Kidney glomerular epithelial cell (primary cell): ENCODE data around the gene MDK.

Experiments
- DNase-seq: peaks from one replicate; lab custom pipeline; 2025; lab: John Stamatoyannopoulos, UW

Gene MDK

DNA sequence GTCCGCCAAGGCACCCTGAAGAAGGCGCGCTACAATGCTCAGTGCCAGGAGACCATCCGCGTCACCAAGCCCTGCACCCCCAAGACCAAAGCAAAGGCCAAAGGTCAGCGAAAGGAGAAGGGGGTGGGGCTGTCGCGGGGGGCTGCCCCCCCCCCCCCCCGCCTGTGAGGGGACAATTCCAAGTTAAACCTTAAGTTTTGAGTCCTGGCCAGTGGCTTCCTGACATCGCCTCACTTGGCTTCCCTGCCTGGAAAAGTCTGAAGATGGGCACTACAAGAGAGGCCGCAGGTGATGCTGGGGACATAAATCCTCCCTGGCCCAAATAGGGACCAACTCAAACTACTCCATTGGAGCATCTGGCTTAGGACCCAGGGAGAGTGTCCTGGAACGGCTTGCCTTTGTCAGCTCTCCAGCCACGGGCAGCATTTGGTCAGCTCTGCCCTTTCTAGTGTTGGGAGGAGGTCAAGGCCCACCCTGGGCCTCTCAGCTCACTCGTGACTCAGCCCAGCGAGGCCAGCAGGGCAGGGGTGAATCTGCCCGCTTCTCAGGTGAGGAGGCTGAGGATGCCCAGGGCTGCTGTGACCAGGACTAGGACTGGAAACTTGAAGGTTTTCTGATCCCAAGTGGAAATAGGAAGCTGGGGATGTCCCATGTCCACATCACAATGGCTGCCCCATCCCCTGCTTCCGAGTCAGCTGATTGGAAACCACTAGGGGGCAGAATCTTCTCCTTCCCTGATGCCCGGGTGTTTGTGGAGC, 1.4 kb downstream of the MDK start:
- no peak for DNase-seq

- DNase-seq: no peak
Observed at GRCh38 chr11:46383404-46383758, 1.9 kb downstream of the MDK start.

DNA sequence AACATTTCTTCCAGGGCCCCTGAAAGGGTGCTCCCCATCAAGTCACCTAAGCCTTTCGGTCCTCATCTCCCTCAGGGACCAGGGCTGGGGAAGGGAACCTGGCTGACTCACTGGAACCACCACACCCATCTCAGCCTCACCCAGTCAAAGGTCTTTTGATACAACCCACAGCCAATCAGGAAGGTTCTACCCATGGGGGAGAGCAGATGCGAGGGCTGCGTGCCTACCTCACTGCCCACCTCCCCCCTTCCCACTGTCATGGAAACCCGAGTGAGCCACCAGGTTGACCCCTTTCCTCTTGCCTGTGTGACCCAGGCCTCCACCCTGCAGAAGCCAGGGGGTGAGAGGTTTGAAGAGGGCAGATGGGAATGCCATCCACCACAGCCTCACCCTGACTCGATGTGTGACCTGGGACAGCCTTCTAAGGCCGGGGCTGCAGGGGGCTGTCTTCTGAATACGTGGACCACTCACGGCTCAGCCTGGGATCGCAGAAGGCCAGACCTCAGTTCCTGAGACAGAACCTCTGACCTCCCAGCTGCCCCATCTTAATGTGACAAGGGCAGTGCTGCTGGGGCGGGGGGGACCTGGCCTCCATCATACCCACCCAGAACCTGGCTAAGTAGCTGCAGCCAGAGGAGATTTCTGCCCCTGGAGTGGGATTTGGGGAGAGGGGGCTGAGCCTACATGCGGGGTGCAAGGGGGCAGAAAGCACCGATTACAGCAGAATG, 2.7 kb downstream of the MDK start:
- DNase-seq: no peak

- no peak for DNase-seq
Observed at GRCh38 chr11:46385169-46386004, 3.9 kb downstream of the MDK start.

DNA sequence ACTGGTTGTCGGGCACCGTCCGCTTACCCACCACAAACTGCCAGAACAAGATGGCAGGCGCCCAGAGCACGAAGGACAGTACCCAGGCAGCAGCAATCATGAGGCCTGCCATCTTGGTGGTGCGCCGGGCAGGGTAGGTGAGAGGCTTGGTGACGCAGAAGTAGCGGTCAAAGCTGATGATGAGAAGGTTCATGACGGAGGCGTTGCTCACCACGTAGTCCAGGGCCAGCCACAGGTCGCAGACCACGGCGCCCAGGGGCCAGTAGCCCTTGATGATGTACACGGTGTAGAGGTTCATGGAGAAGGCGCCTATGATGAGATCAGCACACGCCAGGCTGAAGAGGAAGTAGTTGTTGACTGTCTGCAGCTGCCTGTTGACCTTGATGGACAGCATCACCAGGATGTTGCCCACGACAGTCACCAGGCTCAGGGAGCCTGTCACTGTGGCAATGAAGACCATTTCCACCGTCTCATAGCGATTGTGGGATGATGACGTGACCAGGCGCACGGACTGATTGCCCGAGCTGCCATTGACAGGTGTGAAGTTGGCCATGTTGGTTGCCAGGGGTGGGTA, 4.6 kb downstream of the MDK start:
- no peak for DNase-seq

- no peak for DNase-seq
Observed at GRCh38 chr11:46386674-46387073, 5.2 kb downstream of the MDK start.

DNA sequence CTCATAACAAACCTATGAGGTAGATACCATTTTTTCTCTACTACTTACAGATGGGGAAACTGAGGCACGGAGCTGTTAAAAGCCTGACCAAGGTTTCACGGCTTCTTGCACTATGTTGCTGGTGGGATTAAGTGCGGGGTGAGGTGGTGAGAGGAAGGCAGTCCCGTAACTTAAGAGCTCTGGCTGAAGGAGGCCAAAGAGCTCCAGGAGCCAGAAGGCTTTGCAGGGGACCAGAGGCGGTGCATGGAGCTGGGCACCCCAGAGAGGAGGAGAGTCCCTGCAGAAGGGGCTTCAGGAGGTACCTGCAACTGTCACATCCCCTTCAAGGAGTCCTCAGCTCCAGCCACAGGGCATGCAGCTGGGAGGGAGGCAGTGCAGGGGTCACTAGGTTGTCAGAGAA, 6.0 kb downstream of the MDK start:
- DNase-seq: no peak

DNA sequence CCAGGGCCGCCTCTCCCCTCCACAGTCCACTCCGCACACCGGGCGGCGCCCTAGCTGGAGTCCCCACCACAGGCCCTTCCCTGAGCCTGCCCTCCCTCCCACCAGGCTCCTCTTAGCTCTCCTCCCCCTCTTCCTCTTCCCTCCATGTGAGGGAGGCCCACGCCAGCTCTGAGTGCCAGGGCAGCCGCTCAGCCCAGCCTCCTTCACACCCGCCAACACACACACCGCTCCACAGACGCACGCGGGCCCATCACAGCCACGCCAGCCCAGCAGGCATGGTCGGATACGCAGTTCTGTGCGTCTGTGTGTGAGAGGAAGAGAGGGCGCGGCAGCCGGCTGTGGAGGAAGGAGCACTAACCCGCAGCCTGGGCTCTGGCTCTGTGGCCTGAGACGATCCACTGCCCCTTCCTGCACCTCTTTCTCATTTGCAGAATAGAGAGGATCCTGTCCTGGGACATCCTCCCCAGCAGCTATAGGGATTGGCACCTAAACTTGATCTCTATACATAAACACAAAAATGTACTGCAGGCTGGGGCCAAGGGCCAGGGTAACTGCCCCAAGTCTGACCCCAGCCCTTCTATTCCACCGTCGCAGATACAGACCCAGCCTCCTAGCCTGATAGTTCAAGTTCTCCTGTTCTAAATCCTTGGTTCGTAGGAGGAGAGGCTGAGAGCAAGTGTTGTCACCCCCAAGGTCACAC, 6.6 kb downstream of the MDK start:
- no peak for DNase-seq

DNA sequence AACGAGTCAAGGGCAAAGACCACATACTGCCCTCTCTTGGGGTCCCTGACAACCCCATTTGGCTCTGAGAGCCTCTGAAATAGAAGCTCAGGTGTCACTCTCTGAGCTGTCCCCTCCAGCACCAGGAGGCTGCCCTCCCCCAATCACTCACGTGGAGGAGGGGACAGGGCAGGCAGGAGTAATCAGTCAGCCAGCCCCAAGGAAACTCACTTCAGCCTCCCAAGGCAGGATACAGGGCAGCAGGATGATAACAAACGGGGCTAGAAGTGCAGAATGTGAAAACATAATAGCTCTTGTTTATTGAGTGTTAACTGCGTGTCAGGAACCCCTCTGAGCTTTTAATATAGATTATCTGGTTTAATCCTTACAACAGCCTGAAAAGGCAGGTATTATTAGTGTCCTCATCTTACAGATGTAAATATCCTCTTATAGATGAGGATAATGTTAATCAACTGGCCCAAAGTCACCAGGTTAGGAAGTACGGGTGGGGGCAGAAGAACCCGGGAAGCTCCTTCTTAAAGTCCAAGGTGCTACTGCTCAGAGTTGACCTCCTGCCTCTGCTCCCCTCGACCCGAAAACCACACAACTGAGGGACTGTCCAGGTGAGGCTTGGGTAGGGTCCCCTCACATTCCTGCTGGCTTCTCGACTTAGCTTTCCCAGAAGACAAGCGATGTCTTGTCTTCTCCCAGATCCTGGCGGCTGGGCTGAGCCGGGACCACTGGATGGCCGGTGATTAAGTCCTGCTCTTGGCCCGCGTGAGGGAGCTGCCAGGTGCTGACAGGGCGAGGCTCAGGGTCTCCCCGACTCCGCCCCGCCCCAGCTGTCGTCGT, 7.4 kb downstream of the MDK start:
- no peak for DNase-seq

DNA sequence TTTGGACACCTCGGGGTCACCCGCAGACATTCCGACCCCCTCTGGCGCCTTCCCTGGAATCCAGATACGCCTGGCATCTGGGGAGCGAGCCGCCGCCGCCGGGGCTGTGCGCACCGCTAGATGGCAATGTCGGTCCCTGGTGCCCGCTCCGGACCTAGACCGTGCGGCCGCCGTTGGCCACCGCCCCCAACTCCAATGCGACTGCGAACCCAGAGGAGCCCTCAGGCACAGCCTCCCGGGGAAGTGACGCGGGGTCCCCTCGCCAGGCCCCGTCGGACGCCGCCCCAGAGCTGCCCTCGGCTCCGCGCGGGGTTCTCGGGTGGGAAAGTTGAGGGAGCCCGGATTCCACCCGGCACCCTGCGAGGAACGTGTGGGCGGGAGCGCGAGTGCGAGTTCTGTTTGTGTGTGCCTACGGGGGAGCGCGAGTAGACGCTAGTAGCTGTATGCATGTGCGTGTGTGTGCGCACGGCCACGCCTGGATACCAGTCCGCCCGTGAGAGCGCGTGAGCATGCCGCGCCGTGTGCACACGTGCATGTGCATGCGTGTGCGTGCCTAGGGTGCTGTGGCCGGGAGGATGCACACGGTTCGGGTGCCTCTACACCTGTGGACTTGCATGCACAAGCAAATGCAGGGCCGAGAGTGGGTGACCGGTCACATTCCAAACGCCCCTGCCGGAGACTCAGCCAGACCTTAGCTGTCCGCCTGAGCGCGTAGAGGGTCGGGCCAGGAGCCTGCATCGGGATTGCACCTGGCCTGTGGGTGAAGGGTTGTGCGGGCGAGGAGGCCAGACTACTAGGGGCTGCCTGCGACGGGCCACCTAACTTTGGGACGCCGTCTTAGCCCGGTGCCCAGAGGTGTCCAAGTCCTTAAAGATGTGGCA, 8.2 kb downstream of the MDK start:
- DNase-seq: peak; percentile 59

DNA sequence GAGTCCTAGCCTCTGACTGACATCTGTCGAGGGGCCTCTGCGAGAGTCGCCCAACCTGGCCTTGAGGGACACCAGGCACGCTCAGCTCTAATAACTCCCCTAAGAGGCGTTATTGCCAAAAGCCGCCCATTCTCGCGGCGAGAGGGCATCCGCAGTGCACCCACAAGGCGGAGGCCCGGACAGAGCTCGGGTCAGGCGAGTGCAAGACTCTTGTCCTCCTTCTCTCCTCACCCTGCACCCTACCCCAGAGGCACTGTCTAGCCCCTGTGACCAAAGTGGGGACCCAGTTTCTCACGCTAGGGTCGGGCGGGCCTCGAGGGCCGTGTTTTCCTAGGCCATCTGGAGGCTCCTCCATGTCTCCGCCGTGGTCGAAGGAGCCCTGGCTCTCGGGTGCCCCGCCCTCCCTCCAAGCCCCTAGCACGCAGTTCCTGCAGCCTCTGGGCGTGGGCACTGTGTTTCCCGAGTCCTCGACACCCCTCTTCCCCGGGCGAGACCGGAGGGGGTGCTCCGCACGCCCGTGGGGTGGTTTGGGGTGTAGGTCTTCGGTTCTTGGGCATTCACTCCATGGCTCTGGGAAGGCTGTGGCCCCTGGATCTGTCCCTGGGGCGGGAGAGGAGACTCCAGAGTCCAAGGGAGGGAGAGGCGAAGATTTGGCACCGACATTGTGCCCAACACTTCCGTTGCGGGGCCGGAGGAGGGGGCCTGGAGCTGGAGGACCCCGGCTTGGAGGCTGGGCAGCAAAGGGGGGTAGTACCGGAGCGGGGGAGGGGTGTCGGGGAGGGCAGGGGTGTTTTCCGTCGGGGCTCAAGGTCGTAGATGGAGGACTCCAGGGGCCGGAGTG, 9.1 kb downstream of the MDK start:
- no peak for DNase-seq

- no peak for DNase-seq
Observed at GRCh38 chr11:46391186-46391577, 9.7 kb downstream of the MDK start.

DNA sequence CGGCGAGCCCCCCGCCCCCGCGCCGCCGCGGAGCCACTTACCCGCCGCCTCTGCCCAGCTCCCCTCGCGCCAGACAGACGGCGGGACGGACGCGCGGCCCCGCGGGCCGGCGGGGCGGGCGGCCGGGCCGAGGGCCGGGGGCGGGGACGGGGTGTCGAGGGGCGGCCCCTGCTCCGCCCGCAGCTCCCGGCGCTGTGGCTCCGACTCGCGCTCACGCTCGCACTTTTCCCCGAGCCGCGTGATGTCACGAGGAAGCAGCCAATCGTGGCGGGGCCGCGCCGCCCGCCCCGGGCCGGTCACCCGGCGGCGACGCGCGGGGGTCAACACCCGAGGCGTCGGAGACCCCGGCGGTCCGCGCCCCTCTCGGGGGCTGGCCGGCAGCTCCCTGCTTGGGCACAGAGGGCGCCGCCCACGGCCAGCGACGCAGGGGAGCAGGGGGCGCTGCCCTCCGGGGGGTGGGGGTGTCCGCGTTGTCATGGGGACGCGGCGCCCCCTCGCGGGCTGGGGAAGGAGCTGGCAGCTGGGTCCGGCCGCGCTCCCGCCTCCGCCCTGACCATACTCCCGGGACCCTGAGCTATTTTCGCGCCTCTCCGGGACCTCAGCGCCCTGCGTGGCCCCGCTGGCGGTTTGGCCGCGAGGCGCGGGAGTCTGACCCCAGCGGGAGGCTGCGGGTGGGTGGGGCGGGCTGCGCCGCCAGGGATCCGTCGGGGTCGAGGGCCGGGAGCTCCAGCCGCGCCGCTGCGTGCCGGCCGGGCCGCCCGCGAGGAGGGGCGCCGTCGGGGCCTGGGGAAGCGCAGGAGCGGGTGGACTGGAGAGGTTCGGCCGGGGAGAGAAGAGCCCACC, 10.3 kb downstream of the MDK start, which contains the start of gene CHRM4:
CHRM4 (minus strand) TSS at position 199 of the 843 bp plus-strand sequence. CDS start 5,219 bp downstream, outside the sequence.
- no peak for DNase-seq

DNA sequence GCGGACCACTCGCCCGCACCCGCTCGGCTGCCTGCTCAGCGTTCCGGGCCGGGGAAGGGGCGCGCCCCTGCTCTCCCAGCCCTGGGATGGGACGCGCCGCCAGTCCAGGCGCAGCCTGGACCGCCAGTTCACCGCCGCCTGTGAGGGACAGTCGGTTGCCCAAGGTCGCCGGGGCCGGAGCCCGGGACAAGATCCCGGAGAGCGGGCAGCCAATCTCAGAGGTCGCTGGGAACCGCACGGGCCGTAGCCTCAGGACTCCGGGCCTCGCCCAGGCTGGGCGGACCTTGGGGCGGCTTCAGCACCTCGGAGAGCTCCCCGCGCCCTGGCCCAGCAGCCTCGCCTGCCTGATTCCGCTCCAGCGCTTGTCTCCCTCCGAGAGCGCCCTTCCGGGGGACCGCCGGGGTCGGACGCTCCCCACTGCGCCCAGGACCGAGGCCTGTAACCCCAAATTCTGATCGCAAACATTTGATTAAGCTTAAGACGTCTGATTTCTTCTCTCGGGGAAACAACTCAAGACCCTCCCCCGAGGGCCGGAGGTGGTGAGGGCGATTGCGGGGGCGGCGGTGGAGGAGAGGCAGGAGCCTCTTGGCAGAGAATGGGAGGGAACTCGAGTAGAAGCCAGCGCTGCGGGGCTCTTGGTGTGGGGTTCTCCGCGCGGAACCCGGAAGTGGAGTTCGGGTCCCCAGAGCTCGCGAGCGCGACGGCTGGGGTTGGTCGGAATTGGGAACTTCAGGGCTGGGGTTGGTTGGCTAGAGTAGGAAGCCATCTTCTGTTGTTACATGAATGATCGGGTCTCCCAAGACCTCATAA, 11.2 kb downstream of the MDK start:
- DNase-seq: peak; percentile 43

GRCh38 chr11:46393231-46393616, 11.8 kb downstream of the MDK start:
- no peak for DNase-seq

GRCh38 chr11:46393759-46394158, 12.3 kb downstream of the MDK start:
- no peak for DNase-seq

- DNase-seq: no peak
Observed at GRCh38 chr11:46397526-46397925, 16.1 kb downstream of the MDK start.
